HG02610 (cell line): ENCODE measurements around the gene SUN1.

Experiments
- ATAC-seq: cut with Tn5 transposase; IDR thresholded peaks from one replicate; pipeline ENCODE4 v1.9.1; 2021; ENCODE audit warnings: mild to moderate bottlenecking, moderate library complexity; ENCODE audit not compliant: unreplicated experiment

Gene SUN1

DNA sequence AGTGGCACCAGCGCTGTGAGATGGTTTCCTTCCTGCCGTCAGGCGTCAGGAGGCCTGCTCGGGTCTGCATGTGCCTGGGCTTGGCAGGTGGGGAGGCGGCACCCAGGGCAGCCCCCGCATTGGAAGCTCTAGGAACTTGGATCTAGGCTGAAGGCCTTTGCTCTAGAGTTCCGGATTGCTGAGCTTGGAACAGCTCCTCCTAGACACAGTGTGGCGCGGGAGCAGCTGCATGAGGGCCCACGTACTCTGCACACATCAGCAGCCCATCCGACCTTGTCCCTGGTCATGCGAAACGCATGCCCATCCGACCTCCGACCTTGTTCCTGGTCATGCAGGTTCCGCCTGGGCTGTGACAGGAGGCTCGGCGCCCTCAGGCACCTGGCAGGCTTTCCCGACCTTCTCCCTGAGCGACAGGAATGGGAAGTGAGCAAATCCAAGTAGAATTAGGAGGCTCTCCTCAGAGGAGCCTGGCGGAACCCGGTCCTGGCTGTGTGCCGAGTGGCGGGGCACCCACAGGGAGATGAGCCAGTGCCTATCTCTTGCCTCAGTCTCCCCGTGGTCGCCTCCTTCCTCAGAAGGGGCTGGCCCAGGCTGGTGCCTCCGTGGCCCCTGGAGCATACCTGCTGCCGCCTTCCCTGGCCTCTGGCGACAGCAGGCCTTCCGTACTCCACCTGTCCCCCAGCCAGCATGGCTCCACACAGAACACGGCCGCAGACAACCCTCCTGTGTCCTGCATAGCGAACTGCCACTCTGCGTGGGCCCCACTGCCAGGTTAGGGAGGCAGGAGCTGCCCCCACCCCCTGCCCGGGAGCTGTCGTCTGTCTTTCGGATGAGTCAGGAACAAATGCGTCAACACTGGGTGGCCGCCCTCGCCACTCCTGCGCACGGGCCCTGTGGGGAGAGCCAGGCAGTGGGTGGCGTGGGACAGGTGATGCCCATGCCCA, 56.1 kb downstream of the SUN1 start:
- ATAC-seq, result no peak

- ATAC-seq, result no peak
These were observed 56.7 kb downstream of the SUN1 start for GRCh38 chr7:889025-889390.

DNA sequence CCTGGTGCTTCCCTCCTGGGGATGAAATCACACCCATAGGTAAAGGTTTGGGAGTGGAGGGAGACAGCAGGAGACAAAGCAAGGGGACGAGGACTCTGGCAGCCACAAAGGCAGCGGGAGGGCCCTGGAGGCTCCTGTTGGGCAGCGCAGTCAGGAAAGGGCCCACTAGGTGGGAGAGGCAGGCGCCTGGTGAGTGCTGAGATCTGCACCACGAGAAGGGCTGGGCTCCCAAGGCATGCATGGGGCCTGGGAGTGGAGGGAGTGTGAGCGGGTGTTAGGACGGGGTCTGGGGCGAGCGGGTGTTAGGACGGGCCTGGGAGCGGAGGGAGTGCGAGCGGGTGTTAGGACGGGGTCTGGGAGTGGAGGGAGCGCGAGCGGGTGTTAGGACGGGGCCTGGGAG, 57.1 kb downstream of the SUN1 start:
- ATAC-seq, result no peak

GRCh38 chr7:890868-891267, 58.6 kb downstream of the SUN1 start:
- ATAC-seq, result no peak

DNA sequence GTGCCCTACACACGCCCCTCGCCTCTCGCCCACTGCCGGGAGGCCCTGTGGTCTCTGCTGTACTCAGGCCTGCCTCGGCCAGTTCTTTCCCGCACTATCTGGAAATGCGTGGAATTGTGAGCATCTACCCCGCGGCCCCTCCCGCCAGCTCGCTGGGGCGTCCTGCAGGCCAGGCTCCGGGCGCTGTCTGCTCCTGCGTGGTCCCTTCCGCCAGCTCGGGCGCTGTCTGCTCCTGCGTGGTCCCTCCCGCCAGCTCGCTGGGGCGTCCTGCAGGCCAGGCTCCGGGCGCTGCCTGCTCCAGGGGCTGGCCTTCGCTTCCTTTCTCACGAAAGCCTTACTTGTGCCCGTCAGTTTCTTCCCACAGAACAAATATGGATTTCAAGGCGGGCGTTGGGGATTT, 59.0 kb downstream of the SUN1 start:
- ATAC-seq, result no peak

DNA sequence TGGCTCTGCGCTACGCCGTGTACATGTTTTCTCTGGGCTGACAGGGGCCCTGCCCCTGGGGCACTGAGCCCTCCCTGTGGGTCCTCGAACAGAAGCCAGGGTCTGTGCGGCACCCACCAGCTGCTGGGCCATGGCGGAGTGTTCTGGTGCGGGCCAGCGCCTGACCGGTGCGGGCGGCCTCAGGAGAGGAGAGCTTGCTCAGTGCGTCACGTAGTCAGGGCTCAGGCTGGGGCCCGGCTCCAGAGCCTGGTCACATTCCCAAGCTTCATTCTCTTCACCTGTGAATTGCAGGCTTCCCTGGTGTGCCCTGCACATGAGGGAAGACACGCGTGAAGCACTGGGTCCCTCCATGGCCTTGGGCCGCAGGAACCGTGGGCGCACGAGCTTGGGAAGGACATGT, 59.5 kb downstream of the SUN1 start:
- no peak for ATAC-seq

GRCh38 chr7:892648-893593, 60.6 kb downstream of the SUN1 start:
- ATAC-seq, result no peak

- no peak for ATAC-seq
These were observed 61.4 kb downstream of the SUN1 start for GRCh38 chr7:893686-894085.

DNA sequence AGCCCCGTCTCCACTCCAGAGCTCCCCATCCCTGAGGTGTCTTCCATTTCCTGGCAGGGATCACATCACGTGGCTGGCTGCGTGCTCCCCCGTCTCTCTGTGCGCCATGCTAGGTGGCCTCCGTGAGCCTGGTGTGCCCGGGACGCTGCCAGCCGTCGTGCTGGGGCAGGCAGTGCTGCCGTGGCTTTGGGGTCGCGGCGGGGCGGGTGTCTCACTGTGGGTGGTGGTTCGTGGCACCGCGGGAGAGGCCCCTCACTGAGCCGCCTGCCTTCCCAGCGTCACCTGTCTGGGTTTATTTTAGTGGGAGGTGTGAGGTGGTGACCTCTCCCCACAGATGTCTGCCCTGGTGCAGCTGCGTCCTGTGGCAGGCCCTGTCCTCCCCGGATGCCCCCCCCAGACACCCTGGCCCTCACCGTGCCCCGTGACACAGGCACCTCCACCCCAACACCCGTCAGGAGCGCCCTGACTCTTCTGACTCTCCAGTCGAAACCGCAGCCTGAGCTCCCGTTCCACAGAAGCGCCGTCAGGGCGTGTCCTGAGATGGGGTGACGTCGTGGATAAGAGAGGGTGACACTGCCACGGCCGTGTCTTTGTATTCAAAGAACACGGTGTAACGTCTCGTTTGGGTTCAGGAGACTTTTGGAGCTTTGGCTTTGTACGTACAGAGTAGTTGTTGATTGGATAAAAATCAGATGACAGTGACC, 62.0 kb downstream of the SUN1 start:
- no peak for ATAC-seq

- ATAC-seq, result no peak
These were observed 62.7 kb downstream of the SUN1 start for GRCh38 chr7:894927-895450.

GRCh38 chr7:895451-896052, 63.3 kb downstream of the SUN1 start:
- ATAC-seq, result no peak

GRCh38 chr7:896346-897075, 64.2 kb downstream of the SUN1 start:
- ATAC-seq, result no peak

DNA sequence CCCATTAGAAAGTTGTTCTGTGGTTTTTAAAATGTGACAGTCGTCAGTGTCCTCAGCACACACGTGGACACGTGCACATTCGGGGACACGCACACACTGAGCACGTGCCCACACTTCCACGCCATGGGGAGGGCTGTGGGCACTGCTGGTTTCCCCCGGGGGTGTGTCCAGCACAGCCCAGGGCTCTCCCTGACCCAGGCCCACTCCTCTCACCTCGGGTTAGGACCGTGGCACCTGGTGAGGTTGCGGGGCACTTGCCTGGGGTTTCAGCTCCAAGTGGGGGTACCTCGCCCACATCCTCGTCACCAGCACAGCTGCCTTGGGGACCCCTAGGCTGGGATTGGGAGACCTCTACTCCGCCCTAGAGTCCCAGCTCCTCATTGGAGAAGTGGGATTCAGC, 64.8 kb downstream of the SUN1 start:
- no peak for ATAC-seq

DNA sequence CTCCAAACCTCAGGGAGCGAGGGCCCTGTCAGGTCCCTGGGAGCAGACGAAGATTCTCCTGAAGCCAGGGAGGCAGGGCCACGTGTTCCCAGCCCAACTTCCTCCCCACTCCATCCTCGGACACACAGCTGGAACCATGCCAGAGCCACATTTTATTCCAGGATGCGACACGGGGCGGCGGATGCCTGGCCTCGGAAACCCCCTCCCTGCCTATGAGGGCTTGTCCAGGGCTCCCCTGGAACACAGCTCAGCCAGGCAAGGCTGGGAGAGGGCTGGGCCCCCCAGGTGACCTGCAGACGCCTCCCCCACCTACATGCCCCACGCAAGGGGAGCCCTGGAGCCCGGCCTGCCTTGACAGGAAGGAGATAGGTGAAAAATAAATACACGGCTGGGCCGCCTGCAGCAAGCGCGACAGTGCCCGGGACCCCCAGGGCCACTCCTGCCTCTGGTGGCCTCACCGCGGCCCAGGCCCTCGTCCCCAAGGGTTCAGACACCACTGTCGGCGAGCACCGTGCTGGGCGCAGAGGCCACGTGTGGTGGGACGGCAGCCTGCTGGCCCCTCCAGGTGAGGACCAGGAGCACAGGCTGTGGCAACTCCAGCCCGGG, 65.6 kb downstream of the SUN1 start:
- no peak for ATAC-seq

- no peak for ATAC-seq
These were observed 66.2 kb downstream of the SUN1 start for GRCh38 chr7:898460-898854.

DNA sequence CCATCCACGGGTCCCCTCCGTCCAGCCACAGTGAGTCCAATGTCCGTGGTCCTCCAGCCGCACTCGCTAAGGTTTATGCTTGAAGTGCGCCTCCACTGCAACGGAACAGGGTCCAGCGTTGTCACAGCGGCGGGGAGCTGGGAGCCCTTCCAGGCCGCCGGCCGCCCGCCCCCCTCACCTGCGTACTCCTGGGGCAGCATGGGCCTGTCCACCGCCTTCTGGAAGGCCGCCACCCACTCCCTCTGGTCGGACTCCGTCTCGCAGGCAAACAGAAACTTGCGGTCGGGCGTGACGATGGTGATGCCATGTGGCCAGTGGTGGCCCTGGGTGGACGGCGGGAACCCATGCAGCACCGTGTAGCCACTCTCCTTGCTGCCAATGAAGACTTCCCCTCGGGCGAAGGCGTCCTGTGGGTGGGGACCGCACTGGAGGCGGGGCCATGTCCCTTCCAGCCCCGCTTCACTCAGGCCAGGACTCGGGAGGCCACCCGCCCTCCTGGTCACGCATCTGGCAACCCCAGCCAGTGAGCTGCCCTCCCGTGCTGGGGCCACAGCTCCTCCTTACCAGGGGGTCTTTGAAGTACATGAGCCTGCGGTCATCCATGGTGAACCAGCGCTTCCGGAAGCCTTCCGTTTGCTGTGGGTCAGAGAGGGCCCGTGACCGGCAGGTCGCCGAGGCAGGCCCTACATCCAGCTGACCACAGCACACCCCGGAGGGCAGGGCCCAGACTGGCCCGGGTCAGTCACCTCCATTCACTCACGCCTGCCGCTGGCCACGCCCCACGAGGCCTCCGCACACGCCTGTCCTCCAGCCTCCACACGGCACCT, 66.8 kb downstream of the SUN1 start:
- ATAC-seq, result no peak

GRCh38 chr7:899806-900205, 67.5 kb downstream of the SUN1 start:
- no peak for ATAC-seq

DNA sequence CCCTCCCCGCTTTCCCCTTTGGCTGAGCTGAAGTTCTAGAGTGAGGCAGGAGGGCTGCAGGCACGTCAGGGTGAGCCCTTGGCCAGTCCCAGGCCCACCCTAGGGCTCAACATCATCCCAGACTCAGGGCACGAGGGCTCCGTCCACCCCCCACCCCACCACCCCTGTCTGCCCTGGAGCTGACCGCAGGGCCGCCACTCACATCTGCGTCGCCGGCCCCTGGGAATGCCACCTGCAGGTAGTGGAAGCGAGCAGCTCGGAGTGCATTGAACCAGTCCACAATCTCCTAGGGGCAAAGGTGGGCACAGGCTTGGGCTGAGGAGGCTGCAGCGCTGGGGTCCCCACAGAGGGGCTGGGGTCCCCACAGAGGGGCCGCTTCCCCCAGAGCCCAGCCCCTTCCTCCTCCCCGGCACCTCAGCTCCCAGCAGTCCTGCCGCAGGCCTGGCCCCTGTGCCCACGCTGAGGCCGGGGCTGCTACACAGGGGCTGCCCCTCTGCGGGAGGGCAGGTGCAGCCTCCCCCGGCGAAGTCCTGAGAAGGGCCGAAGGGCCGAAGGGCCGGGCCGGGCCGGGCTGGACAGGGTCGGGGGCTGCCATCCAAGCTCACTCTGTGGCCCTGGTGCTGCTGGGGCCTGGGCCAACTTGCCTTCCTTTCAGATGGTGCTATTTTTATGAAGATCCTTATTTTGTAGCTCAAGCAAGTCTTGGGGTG, 68.2 kb downstream of the SUN1 start:
- ATAC-seq, result no peak
